ENCODE results near the gene NRXN3.
A peak's percentile ranks its signal among the peaks of the same experiment; 100 is the strongest.

The NRXN3 gene

DNA sequence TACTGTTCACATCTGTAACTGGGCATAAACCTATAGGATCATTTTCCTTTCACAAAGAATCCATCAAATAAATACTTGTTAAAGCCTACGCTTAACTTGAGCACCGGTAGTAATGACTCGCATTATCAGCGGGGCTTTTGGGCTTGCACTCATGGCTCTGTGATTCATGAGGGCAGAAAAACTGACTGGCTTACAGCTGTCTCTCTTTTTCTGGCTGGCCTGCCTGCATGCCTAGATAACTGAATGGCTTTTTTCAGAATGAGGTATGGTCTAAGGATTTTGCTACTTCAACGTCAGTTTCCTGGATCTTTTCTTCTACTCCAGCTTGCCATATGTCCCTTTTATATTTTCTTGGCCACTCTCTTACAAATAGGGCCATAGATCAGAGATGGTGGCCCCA lies 531.1 kb downstream of the NRXN3 start:
- Histone ChIP-seq H3K36me3 (ENCODE audit: low read depth) (no peaks in the 10 kb centered on the region), H3K4me1 (ENCODE audit: insufficient read depth, poor library complexity, severe bottlenecking) (no peaks in the 10 kb centered on the region), H3K4me3 (ENCODE audit: severe bottlenecking) (no peak overlapping the region), H3K27me3 (ENCODE audit: insufficient read depth, poor library complexity, severe bottlenecking) (peaks cover 6% of the 10 kb centered on the region), H3K9me3 (ENCODE audit: severe bottlenecking) (no peaks in the 10 kb centered on the region), H3K27ac (ENCODE audit: poor library complexity, severe bottlenecking) (no peak overlapping the region)
- TF ChIP-seq, protein P1, sequence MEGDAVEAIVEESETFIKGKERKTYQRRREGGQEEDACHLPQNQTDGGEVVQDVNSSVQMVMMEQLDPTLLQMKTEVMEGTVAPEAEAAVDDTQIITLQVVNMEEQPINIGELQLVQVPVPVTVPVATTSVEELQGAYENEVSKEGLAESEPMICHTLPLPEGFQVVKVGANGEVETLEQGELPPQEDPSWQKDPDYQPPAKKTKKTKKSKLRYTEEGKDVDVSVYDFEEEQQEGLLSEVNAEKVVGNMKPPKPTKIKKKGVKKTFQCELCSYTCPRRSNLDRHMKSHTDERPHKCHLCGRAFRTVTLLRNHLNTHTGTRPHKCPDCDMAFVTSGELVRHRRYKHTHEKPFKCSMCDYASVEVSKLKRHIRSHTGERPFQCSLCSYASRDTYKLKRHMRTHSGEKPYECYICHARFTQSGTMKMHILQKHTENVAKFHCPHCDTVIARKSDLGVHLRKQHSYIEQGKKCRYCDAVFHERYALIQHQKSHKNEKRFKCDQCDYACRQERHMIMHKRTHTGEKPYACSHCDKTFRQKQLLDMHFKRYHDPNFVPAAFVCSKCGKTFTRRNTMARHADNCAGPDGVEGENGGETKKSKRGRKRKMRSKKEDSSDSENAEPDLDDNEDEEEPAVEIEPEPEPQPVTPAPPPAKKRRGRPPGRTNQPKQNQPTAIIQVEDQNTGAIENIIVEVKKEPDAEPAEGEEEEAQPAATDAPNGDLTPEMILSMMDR (IDR thresholded peaks at IDR 0.05; ENCODE audit: poor library complexity, severe bottlenecking), result no peak
- DNase-seq (ENCODE audit: low spot score) (no peak), ATAC-seq (ENCODE audit: low read depth) (0 out of 3 replicates have a peak, but pooled peaks have one; percentile 36)

- Histone ChIP-seq H3K4me1 (ENCODE audit: insufficient read depth, poor library complexity, severe bottlenecking) (no peaks in the 10 kb centered on the region), H3K4me3 (ENCODE audit: severe bottlenecking) (no peak overlapping the region), H3K36me3 (ENCODE audit: low read depth) (no peaks in the 10 kb centered on the region), H3K9me3 (ENCODE audit: severe bottlenecking) (no peaks in the 10 kb centered on the region), H3K27ac (ENCODE audit: poor library complexity, severe bottlenecking) (no peak overlapping the region), H3K27me3 (ENCODE audit: insufficient read depth, poor library complexity, severe bottlenecking) (peaks cover 13% of the 10 kb centered on the region)
- TF ChIP-seq, protein P1 (IDR thresholded peaks at IDR 0.05; ENCODE audit: poor library complexity, severe bottlenecking), result no peak
- ATAC-seq (ENCODE audit: low read depth) (no peak), DNase-seq (ENCODE audit: low spot score) (no peak)
Observed at GRCh38 chr14:78704965-78705364, 534.8 kb downstream of the NRXN3 start.

GRCh38 chr14:78705989-78706388 lies 535.8 kb downstream of the NRXN3 start:
- no peaks in the 10 kb centered on the region for H3K4me1 ChIP-seq (ENCODE audit: insufficient read depth, poor library complexity, severe bottlenecking)
- no peak for ATAC-seq (ENCODE audit: low read depth)
- TF ChIP-seq, protein P1 (IDR thresholded peaks at IDR 0.05; ENCODE audit: poor library complexity, severe bottlenecking), result no peak
- H3K27me3 ChIP-seq (ENCODE audit: insufficient read depth, poor library complexity, severe bottlenecking), result peaks cover 13% of the 10 kb centered on the region
- DNase-seq (ENCODE audit: low spot score), result no peak
- no peak overlapping the region for H3K4me3 ChIP-seq (ENCODE audit: severe bottlenecking)
- no peaks in the 10 kb centered on the region for H3K36me3 ChIP-seq (ENCODE audit: low read depth)
- H3K9me3 ChIP-seq (ENCODE audit: severe bottlenecking), result no peaks in the 10 kb centered on the region
- no peak overlapping the region for H3K27ac ChIP-seq (ENCODE audit: poor library complexity, severe bottlenecking)

- no peak for DNase-seq (ENCODE audit: low spot score)
- no peaks in the 10 kb centered on the region for H3K9me3 ChIP-seq (ENCODE audit: severe bottlenecking)
- ATAC-seq (ENCODE audit: low read depth), result no peak
- peaks cover 7% of the 10 kb centered on the region for H3K27me3 ChIP-seq (ENCODE audit: insufficient read depth, poor library complexity, severe bottlenecking)
- H3K4me3 ChIP-seq (ENCODE audit: severe bottlenecking), result no peak overlapping the region
- H3K27ac ChIP-seq (ENCODE audit: poor library complexity, severe bottlenecking), result no peak overlapping the region
- TF ChIP-seq, protein P1 (IDR thresholded peaks at IDR 0.05; ENCODE audit: poor library complexity, severe bottlenecking), result no peak
- H3K4me1 ChIP-seq (ENCODE audit: insufficient read depth, poor library complexity, severe bottlenecking), result no peaks in the 10 kb centered on the region
- H3K36me3 ChIP-seq (ENCODE audit: low read depth), result no peaks in the 10 kb centered on the region
Observed at GRCh38 chr14:78709795-78710557, 539.8 kb downstream of the NRXN3 start.

- H3K4me3 ChIP-seq (ENCODE audit: severe bottlenecking), result no peak overlapping the region
- H3K36me3 ChIP-seq (ENCODE audit: low read depth), result no peaks in the 10 kb centered on the region
- TF ChIP-seq, protein P1 (IDR thresholded peaks at IDR 0.05; ENCODE audit: poor library complexity, severe bottlenecking), result no peak
- DNase-seq (ENCODE audit: low spot score) (no peak), ATAC-seq (ENCODE audit: low read depth) (no peak)
- H3K27me3 ChIP-seq (ENCODE audit: insufficient read depth, poor library complexity, severe bottlenecking), result peaks cover 7% of the 10 kb centered on the region
- no peaks in the 10 kb centered on the region for H3K9me3 ChIP-seq (ENCODE audit: severe bottlenecking)
- no peak overlapping the region for H3K27ac ChIP-seq (ENCODE audit: poor library complexity, severe bottlenecking)
- H3K4me1 ChIP-seq (ENCODE audit: insufficient read depth, poor library complexity, severe bottlenecking), result no peaks in the 10 kb centered on the region
Observed at GRCh38 chr14:78710963-78711362, 540.8 kb downstream of the NRXN3 start.

All from RWPE2 (cell line).